B cell (primary cell): Measurements from ENCODE around the gene HDGFL2. TPM values are rescaled to one million over a fixed set of nuclear protein-coding genes. Genes with fewer than 3 reads are reported as not detected.

Experiments
- ATAC-seq: fragments of 200-7000 bp; cut with Tn5 transposase; one replicate; pipeline ENCODE4 v1.10.0; 2021; ENCODE audit warnings: low read depth, mild to moderate bottlenecking, moderate number of reproducible peaks, moderate library complexity
- CTCF ChIA-PET: fragments of 350-600 bp; sonication (Branson Sonifier 250); formaldehyde crosslinking; loops from one replicate; lab custom pipeline; 2021; ENCODE audit warnings: antibody characterized with exemption, inconsistent platforms; lab: Charles Lee
- POLR2A ChIA-PET: fragments of 350-600 bp; sonication (Branson Sonifier 250); formaldehyde crosslinking; loops from one replicate; lab custom pipeline; 2021; ENCODE audit warnings: antibody characterized with exemption; lab: Charles Lee
- DNase-seq: peaks from one replicate; pipeline ENCODE4 v3.0.0; 2013
- H2AFZ ChIP-seq: 2 replicates; pipeline ENCODE4 v1.6.1; 2012; ENCODE audit warnings: mild to moderate bottlenecking, low read depth, low read length; ENCODE audit not compliant: insufficient read depth, poor library complexity, severe bottlenecking
- H3K27ac ChIP-seq, 2 donors: 1 replicate in 1 of 2; 2 replicates in 1 of 2; pipeline ENCODE4 v1.5.1; 2012 to 2013; ENCODE audit warnings: low read length in 2 of 2, mild to moderate bottlenecking in 2 of 2, moderate library complexity in 1 of 2
- H3K27me3 ChIP-seq, 4 experiments: fragments of 200-600 bp in 1 of 4; sonication (generic) in 1 of 4; replicated peaks in 1 of 4; 1 replicate in 2 of 4; 2 replicates in 2 of 4; pipeline versions ENCODE4 v1.6.1 to v1.7.0; 2013 to 2016; ENCODE audit warnings: low read length in 3 of 4, mild to moderate bottlenecking in 2 of 4, mixed read lengths in 1 of 4, moderate library complexity in 1 of 4; ENCODE audit not compliant: insufficient read depth in 4 of 4, control insufficient read depth in 3 of 4; ENCODE audit errors: control extremely low read depth in 1 of 4
- H3K36me3 ChIP-seq, 2 experiments: replicated peaks in 1 of 2; 1 replicate in 1 of 2; 2 replicates in 1 of 2; pipeline versions ENCODE4 v1.6.1 to v1.7.1; 2013; ENCODE audit warnings: low read length in 1 of 2; ENCODE audit not compliant: insufficient read depth in 2 of 2, control insufficient read depth in 1 of 2; ENCODE audit errors: control extremely low read depth in 1 of 2, extremely low read depth in 1 of 2
- H3K4me1 ChIP-seq, 2 donors: fragments of 200-600 bp in 1 of 2; sonication (generic) in 1 of 2; 1 replicate in 1 of 2; 2 replicates in 1 of 2; pipeline versions ENCODE4 v1.5.1 to v1.6.1; 2013 to 2017; ENCODE audit warnings: low read length in 2 of 2; ENCODE audit not compliant: control insufficient read depth in 2 of 2, insufficient read depth in 2 of 2
- H3K4me2 ChIP-seq: replicated peaks from 2 replicates; pipeline ENCODE3; 2012; ENCODE audit warnings: mild to moderate bottlenecking, low read depth, low read length; ENCODE audit not compliant: poor library complexity, severe bottlenecking
- H3K4me3 ChIP-seq, 5 experiments: fragments of 200-600 bp in 1 of 5; sonication (generic) in 1 of 5; 1 replicate in 3 of 5; 2 replicates in 2 of 5; pipeline versions ENCODE4 v1.5.1 to v1.7.0; 2011 to 2016; ENCODE audit warnings: low read length in 4 of 5, mild to moderate bottlenecking in 4 of 5, low read depth in 2 of 5, control low read depth in 1 of 5, moderate library complexity in 1 of 5; ENCODE audit not compliant: insufficient read depth in 1 of 5; ENCODE audit errors: control extremely low read depth in 1 of 5, extremely low read depth in 1 of 5
- H3K79me2 ChIP-seq: fragments of 200-600 bp; sonication (generic); one replicate; pipeline ENCODE4 v1.6.0; 2016; ENCODE audit warnings: low read length; ENCODE audit not compliant: control insufficient read depth, insufficient read depth
- H3K9ac ChIP-seq: fragments of 200-600 bp; sonication (generic); 2 replicates; pipeline ENCODE4 v1.6.1; 2017; ENCODE audit warnings: mild to moderate bottlenecking, low read length, moderate library complexity
- H3K9me3 ChIP-seq, 3 donors: one replicate each; pipeline versions ENCODE4 v1.6.1 to v1.7.1; 2013; ENCODE audit warnings: low read length in 2 of 3; ENCODE audit not compliant: control insufficient read depth in 2 of 3, insufficient read depth in 1 of 3; ENCODE audit errors: control extremely low read depth in 1 of 3
- H4K20me1 ChIP-seq: 2 replicates; pipeline ENCODE4 v1.6.0; 2012; ENCODE audit warnings: mild to moderate bottlenecking, low read length; ENCODE audit not compliant: insufficient read depth, control insufficient read depth, poor library complexity, severe bottlenecking
- H3K27ac Mint-ChIP-seq: one replicate; pipeline ENCODE4 v1.8.0; 2021; ENCODE audit warnings: mixed read lengths
- H3K27me3 Mint-ChIP-seq: one replicate; pipeline ENCODE4 v1.8.0; 2021; ENCODE audit warnings: mixed read lengths
- H3K4me1 Mint-ChIP-seq: one replicate; pipeline ENCODE4 v1.8.0; 2021; ENCODE audit warnings: mixed read lengths
- H3K4me3 Mint-ChIP-seq: one replicate; pipeline ENCODE4 v1.8.0; 2021; ENCODE audit warnings: mixed read lengths
- H3K9me3 Mint-ChIP-seq: one replicate; pipeline ENCODE4 v1.8.0; 2022; ENCODE audit warnings: mixed read lengths; ENCODE audit not compliant: insufficient read depth
- EZH2 ChIP-seq: IDR thresholded peaks from 2 replicates; pipeline ENCODE4 v1.6.1; 2012; ENCODE audit warnings: borderline replicate concordance, low read depth, mild to moderate bottlenecking, moderate library complexity, low read length; ENCODE audit not compliant: insufficient read depth, poor library complexity, severe bottlenecking
- WGBS: methylation state at CpG from one replicate; pipeline ENCODE4 v1.1.5; 2013; ENCODE audit warnings: missing lambda C conversion rate; ENCODE audit not compliant: insufficient coverage; 5-methylcytosine and 5-hydroxymethylcytosine counted together
- intact Hi-C: fragments of 100-400 bp; cut with micrococcal nuclease; formaldehyde crosslinking; loops from one replicate; pipeline ENCODE4 v1.10.0; 2022
- polyA plus RNA-seq: library from polyadenylated mRNA; depleted of rRNA; stranded (reverse); fragments of >200 nt; gene quantifications from 2 replicates; pipeline ENCODE4 v1.2.3, GENCODE V29; 2012
- total RNA-seq, 2 donors: library from RNA; stranded (reverse); fragments of 120-200 nt in 1 of 2; gene quantifications; 1 replicate in 1 of 2; 2 replicates in 1 of 2; pipeline versions ENCODE4 v1.2.3 to v1.2.4, GENCODE V29; 2013 to 2022
- TF ChIP-seq, protein P1 (sequence below): fragments of 200-600 bp; IDR thresholded peaks from one replicate; pipeline ENCODE4 v1.8.0; 2022; ENCODE audit warnings: antibody characterized with exemption, mild to moderate bottlenecking

HDGFL2 gene
- total and polyA plus RNA-seq, 2 donors (not counting 1 experiment from before 2014, with no cell fraction given): 18.4 to 49.9 TPM

DNA sequence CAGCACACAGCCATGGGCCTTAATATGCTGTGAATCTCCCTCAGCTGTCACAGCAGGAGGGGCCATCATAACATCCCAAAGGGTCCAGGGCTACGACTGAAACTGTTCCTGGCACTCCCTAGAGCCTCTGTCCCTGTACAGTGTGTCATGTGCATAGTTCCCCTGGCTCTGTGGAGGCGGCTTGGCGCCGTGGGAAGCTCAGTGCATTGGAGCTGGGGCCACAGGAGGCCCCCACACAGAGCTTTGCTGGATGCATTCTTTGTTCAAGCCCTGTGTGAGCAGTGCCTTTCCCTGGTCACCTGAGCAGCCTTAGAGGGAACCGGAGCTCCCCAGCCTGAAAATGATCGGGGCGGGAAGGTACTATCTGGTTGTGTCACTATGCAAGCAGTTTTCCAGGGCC lies 35.9 kb upstream of the HDGFL2 start:
- H3K27me3 ChIP-seq: no peaks in the 10 kb centered on the region
- no peaks in the 10 kb centered on the region for H3K36me3 ChIP-seq
- H3K79me2 ChIP-seq: peaks cover 4% of the 10 kb centered on the region
- peaks cover 17 to 21% of the 10 kb centered on the region in 2 donors for H3K4me1 ChIP-seq
- ChIA-PET POLR2A (no interaction called here), CTCF (no interaction called here)
- H4K20me1 ChIP-seq: no peaks in the 10 kb centered on the region
- H3K4me2 ChIP-seq: no peak overlapping the region
- no peaks in the 10 kb centered on the region for H3K9me3 ChIP-seq
- Mint-ChIP-seq H3K27me3 (no peaks in the 10 kb centered on the region), H3K4me1 (peaks cover 19% of the 10 kb centered on the region), H3K27ac (no peak overlapping the region), H3K4me3 (no peak overlapping the region), H3K9me3 (no peaks in the 10 kb centered on the region)
- WGBS: 96% methylated on average over 7 of the region's 7 CpGs
- no peak overlapping the region for H3K4me3 ChIP-seq
- intact Hi-C loops: no loop called here
- DNase-seq (no peak), ATAC-seq (no peak)
- no peak overlapping the region for H2AFZ ChIP-seq
- TF ChIP-seq, protein P1, sequence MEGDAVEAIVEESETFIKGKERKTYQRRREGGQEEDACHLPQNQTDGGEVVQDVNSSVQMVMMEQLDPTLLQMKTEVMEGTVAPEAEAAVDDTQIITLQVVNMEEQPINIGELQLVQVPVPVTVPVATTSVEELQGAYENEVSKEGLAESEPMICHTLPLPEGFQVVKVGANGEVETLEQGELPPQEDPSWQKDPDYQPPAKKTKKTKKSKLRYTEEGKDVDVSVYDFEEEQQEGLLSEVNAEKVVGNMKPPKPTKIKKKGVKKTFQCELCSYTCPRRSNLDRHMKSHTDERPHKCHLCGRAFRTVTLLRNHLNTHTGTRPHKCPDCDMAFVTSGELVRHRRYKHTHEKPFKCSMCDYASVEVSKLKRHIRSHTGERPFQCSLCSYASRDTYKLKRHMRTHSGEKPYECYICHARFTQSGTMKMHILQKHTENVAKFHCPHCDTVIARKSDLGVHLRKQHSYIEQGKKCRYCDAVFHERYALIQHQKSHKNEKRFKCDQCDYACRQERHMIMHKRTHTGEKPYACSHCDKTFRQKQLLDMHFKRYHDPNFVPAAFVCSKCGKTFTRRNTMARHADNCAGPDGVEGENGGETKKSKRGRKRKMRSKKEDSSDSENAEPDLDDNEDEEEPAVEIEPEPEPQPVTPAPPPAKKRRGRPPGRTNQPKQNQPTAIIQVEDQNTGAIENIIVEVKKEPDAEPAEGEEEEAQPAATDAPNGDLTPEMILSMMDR: no peak
- TF ChIP-seq EZH2: no peak
- H3K27ac ChIP-seq: no peak overlapping the region
- no peak overlapping the region for H3K9ac ChIP-seq

DNA sequence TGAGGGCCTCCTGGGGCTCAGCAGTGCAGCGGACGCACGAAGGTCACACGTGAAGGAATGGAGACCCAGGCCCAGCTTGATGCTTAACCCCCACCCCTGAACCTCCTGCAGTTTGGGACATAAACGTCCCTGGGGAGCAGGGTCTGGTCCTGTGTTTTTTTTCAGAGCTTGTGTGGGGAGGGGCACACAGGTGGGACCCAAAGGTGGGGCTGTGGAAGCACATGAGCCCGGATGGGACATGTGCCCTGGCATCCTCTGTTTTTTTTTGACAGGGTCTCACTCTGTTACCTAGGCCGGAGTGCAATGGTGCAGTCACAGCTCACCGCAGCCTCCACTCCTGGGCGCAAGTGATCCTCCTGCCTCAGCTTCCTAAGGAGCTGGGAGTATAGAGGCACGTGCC lies 35.0 kb upstream of the HDGFL2 start:
- Mint-ChIP-seq H3K27me3 (no peaks in the 10 kb centered on the region), H3K4me3 (no peak overlapping the region), H3K9me3 (no peaks in the 10 kb centered on the region), H3K27ac (no peak overlapping the region), H3K4me1 (peaks cover 13% of the 10 kb centered on the region)
- no peak overlapping the region for H2AFZ ChIP-seq
- WGBS: 100% methylated on average over 9 of the region's 10 CpGs
- ATAC-seq (no peak), DNase-seq (no peak)
- no peaks in the 10 kb centered on the region for H3K27me3 ChIP-seq
- POLR2A ChIA-PET: no interaction called here
- no peak overlapping the region for H3K4me2 ChIP-seq
- no peaks in the 10 kb centered on the region for H3K9me3 ChIP-seq
- H4K20me1 ChIP-seq: no peaks in the 10 kb centered on the region
- peaks cover 4% of the 10 kb centered on the region for H3K79me2 ChIP-seq
- peaks cover 8 to 16% of the 10 kb centered on the region in 2 donors for H3K4me1 ChIP-seq
- intact Hi-C loops: no loop called here
- no peaks in the 10 kb centered on the region for H3K36me3 ChIP-seq
- no peak for TF ChIP-seq EZH2
- TF ChIP-seq, protein P1: no peak
- H3K9ac ChIP-seq: no peak overlapping the region
- no peak overlapping the region for H3K4me3 ChIP-seq
- CTCF ChIA-PET: no interaction called here
- H3K27ac ChIP-seq: no peak overlapping the region
